Measurements from ENCODE around the gene ZBTB46.
"Not testable (repeated sequence)": the region's sequence is repeated elsewhere in the genome, so short reads cannot be mapped to it uniquely, and the experiment has no call there.

Gene ZBTB46, protein sequence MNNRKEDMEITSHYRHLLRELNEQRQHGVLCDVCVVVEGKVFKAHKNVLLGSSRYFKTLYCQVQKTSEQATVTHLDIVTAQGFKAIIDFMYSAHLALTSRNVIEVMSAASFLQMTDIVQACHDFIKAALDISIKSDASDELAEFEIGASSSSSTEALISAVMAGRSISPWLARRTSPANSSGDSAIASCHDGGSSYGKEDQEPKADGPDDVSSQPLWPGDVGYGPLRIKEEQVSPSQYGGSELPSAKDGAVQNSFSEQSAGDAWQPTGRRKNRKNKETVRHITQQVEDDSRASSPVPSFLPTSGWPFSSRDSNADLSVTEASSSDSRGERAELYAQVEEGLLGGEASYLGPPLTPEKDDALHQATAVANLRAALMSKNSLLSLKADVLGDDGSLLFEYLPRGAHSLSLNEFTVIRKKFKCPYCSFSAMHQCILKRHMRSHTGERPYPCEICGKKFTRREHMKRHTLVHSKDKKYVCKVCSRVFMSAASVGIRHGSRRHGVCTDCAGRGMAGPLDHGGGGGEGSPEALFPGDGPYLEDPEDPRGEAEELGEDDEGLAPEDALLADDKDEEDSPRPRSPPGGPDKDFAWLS

DNA sequence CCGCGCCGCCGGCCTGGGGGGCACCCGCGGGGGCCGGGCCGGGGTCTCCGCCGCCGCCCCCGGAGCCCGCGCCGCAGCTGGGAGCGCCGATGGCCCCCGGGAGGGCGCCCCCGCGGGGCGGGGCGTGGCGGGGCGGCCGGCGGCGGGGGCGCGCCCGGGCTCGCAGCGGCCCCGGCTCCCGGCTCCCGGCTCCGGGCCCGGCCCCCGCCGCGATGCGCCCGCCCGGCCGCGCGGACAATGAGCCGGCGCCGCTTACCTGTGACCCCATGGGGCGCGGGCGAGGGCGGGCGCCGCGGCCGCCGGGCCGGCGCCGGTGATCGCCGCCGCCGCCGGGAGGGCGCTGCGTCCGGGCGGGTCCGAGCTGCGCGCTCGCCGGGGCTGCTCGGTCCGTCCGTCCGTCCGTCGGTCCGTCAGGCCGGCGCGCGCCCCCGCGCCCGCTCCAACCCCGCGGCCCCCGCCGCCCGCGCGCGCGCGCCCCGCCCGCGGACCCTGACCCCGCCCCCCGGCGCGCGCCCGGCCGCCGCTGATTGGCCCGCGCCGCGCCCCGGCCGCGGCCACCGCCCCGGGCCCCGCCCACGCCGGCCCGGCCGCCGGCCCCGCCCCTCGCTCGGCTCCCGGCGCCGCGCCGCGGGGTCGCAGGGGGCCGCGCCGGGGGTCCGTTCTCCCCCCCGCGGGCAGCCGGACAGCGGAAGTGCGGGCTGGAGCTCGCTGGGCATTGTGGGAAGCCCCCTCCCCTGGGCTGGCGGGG lies at the start of gene ZBTB46:
ZBTB46 (minus strand) TSS at position 424 of the 748 bp plus-strand sequence. CDS start 40,507 bp downstream, outside the sequence.
- no peak for DNase-seq

DNA sequence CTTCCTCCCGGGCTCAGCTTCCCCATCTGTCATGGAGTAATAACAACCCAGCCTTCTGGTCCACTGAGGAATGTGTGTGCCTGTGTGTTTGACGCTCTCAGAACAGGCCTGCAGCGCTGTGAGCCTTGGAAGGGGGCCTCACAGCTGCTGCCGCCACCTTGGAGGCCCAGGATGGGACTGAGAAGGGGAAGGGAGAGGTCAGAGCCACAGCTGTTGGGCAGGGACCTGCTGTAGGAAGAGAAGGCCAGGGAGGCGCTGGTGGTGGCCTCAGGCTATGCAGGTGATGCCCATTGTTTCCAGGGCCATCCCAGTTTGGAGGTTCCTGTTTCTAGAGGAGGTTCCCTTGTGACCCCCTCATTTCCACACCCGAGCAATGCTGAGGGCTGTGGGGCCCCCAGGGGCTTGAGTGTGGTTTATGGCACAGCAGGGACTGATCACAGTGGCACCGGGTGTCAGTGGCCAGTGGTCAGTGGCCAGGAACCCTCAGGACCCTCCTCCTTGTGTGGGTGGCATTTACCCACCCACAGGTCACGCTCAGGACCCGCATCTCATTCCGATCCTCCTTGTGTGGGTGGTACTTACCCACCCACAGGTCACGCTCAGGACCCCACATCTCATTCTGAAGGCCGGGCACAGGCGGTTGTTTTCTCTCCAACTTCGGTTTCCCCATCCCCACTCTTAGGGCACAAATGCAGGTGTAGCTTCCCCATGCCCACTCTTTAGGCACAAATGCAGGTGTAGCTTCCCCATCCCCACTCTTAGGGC lies 48.0 kb upstream of the ZBTB46 start:
- no peak for DNase-seq

DNA sequence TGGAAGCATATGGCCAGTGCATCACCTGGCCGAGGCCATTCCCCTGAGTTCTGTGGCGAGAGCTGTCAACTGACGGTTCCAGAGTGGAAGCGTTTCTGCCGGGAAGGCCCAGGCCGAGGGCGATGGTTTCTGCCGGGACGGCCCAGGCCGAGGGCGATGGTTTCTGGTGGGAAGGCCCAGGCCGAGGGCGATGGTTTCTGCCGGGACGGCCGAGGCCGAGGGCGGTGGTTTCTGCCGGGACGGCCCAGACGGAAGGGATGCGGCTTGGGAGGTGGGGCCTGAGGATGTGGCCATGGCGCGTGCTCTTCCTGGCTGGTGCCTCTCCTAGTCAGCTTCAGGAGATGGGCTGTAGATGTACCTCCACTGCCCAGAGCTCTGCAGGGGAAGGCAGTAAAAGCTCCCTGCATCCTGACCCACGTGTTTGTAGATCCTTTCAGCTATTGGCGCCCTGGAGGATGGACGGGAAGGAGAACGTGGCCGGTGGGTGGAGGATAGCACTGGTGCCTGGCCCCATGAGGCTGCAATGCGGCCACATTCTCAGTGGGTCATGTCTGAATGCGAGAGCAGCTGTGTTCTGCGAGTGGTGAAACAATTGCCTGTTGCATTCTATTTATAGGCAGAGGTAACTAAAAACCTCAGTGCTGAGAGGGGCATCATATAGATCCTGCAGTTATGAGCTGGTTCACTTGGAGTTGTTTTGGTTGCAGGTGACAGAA lies 46.8 kb upstream of the ZBTB46 start:
- DNase-seq: no peak

DNA sequence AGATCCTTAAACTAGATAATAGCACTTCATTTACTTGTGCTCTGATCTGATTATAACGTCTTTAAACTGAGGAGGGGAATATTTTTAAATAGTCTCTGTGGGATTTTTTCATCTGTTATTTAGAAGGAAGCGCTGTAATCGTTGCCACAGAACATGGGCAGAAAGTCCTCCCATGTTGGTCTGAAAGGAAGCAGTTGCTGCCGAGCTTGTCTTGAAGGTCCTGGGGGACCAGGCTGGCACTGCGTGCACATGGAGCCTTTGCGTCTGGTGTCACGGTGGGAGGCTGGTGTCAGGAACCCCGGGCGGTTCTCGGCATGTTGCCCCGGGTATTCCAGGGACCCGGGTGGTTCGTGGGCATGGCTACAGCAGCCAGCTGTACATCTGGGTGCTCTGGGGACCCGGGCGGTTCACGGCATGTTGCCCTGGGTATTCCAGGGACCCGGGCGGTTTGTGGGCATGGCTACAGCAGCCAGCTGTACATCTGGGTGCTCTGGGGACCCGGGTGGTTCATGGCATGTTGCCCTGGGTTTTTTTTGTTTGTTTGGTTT lies 45.5 kb upstream of the ZBTB46 start:
- no peak for DNase-seq

DNA sequence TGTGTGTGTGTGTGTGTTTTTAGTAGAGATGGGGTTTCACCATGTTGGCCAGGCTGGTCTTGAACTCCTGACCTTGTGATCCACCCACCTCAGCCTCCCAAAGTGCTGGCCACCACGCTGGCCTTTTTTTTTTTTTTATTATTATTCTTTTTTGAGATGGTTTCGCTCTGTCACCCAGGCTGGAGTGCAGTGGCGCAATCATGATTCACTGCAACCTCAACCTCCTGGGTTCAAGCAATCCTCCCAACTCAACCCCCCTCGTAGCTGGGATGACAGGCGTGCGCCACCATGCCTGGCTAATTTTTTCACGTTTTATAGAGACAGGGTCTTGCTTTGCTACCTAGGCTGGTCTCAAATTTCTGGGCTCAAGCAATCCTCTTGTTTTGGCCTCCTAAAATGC lies 43.2 kb upstream of the ZBTB46 start:
- DNase-seq: not testable (repeated sequence)

DNA sequence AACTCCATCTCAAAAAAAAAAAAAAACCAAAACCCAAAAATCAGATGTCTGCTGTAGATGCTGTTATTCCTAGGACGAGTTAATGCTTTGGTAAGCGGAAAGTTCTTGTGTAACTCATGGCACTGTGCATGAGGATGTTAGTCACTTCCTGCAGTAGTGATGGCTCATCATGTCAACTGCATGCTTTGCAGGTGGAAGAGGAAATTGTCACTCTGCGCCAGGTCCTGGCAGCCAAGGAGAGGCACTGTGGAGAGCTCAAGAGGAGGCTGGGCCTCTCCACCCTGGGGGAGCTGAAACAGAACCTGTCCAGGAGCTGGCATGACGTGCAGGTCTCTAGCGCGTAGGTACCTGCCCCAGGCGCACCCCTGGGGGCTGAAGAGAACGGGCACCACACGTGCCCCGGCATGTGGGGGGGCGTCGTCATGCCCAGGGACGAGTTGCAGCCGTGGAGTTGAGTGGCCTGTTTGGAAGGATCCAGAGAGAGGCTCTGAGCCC lies 42.5 kb upstream of the ZBTB46 start:
- peak; percentile 35 for DNase-seq

DNA sequence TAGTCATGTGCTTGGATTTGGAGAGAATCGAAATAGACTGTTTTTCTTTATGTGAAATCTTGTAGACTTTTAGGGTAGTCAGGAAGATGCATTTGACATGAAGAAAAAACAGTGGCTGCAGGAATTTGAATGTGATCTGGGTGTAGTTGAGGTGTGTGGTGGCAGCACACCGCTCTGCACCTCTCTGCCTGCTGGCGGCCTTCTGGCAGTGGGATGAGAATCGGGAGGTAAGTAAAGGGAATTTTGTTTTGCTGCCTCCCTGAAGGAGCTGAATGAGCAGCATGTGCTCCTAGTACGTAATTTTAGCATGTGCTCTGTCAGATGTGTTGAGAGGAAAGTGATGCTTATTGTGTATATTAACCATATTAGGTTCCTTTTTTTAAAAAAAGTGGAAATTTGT lies 37.2 kb upstream of the ZBTB46 start:
- no peak for DNase-seq

DNA sequence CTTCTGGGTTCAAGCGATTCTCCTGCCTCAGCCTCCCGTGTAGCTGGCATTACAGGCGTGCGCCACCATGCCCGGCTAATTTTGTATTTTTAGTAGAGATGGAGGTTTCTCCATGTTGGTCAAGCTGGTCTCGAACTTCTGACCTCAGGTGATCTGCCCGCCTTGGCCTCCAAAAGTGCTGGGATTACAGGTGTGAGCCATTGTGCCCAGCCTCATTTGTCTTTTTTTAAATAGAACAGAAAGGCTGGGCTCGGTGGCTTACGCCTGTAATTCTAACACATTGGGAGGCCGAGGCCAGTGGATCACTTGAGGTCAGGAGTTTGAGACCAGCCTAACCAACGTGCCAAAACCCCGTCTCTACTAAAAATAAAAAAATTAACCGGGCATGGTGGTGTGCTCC lies 36.0 kb upstream of the ZBTB46 start:
- not testable (repeated sequence) for DNase-seq

DNA sequence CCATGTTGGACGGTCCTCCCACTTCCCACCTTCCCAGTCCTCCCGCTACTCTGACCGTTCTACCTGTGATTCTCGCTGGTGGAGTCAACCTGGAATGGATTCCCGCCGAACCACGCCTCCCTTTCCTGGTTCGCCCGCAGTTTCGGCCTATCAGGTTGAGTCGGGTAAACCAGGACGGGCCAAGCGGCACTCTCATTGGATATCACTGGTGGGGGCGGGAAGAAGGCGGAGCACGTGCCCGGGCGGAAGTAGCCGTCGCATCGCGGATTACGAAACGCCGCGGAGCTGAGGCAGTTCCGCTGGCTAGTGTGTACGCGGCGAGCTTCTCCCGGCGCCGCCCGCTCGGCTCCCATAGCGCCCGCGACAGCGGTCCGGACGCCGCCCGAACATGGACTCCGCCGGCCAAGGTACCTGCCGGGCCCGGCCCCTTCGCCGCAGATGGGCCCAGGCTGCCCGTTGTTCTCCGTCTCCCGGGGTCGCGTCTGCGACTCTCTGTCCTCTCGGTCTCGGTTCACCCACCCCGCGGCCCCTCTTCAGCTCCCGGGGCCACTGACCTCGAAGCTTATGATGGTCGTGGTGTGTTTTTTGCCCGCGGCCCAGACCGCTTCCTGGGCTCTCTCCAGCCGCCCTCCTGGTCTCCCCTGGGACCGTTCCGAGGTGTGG lies 34.0 kb upstream of the ZBTB46 start, which contains the start of gene TPD52L2:
TPD52L2 (plus strand) TSS at position 293 of the 663 bp plus-strand sequence; CDS start at position 389, 96 bp downstream.
- peak; percentile 97 for DNase-seq

DNA sequence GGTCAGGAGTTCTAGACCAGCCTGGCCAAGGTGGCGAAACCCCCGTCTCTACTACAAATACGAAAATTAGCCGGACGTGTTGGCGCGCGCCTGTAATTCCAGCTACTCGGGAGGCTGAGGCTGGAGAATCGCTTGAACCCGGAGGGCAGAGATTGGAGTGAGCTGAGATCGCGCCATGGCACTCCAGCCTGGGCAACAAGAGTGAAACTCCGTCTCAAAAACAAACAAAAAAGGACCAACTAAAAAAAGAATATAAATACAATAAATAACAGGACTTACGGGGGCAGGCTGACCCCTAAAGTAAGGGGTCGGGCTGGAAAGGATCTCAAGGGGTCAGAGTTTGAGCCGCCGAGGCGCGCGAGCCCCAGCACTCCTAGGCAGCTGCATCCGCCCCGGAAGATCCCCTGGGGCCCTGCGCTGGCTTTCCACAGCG lies 33.5 kb upstream of the ZBTB46 start:
- no peak for DNase-seq

DNA sequence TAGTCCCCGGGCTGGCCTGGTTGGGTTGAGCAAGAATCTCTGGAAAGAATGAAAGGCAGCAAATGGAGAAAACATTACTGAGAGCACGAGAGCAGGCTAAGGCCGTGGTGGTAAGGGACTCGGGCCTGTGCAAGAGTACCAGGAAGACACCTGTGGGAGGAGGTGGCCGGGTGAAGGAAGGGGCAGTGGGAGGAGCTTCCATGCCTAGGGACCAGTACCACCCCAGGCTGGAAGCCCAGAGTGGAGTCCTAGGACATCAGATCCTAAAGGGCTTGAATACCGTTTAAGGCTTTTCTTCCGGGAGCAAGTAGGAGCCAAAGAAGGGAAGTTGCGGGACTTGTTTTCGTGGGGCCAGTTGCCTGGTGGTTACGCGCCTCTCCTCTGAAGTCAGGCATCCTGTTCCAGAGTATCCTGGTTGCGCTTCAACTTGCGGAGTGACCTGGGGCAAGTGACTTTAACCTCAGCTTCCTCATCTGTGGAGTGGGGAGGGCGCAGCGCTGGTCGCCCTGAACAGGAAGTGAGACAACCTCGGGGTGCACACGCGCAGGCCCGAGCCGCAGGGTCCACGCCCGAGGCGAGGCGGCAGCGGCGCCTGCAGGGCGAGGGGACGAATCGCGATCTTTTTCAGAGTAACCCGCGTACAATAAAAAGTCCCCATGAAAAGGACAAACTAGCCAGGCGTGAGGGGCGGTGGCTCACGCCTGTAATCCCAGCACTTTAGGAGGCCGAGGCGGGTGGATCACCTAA lies 32.9 kb upstream of the ZBTB46 start:
- peak; percentile 72 for DNase-seq

DNA sequence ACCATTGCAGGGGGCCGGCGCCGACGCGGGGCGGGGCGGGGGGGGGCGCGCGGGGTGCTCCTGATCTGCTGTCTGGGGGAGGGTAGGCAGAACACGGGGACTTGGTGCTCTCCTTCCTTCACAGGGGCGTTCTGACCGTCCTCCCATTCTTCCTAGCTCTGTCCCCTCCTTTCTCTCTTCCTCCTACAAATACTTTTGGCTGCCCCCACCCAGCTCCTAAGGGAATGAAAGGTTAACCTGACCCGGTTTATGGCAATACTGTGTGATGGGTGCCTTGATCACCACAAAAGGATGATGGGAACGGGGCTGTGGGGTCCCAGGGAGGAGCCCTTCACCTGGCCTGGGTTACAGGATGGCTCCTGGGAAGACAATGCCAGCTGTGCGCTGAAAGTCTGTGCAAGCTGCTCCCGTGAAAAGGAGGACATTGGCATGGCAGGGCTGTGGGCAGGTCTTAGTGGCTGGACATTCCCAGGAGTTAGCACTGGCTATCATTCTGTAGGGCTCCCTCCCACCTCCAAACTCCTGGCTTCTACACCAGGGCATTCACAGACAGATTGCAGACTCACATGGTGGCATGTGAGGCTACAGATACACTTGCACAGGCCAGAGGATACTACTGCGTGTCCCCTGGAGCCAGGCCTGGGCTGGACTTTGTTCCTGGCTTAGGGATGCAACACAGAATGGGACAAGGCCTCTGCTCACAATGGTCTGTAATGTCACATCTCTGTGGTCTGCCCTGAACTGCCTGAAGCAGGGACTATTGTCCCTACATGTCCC lies 32.1 kb upstream of the ZBTB46 start:
- no peak for DNase-seq

DNA sequence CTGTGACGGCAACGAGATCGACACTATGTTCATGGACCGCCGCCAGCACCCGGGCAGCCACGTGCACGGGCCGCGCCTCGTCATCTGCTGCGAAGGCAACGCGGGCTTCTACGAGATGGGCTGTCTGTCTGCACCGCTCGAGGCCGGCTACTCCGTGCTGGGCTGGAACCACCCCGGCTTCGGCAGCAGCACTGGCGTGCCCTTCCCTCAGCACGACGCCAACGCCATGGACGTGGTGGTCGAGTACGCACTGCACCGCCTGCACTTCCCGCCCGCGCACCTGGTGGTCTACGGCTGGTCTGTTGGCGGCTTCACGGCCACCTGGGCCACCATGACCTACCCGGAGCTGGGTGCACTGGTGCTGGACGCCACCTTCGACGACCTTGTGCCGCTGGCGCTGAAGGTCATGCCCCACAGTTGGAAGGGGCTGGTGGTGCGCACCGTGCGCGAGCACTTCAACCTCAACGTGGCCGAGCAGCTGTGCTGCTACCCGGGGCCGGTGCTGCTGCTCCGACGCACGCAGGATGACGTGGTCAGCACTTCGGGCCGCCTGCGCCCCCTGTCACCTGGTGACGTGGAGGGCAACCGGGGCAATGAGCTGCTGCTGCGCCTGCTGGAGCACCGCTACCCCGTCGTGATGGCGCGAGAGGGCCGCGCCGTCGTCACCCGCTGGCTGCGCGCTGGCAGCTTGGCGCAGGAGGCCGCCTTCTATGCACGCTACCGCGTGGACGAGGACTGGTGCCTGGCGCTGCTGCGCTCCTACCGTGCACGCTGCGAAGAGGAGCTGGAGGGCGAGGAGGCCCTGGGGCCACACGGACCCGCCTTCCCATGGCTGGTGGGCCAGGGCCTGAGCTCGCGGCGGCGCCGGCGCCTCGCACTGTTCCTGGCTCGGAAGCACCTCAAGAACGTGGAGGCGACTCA lies 31.2 kb upstream of the ZBTB46 start:
- DNase-seq: no peak

DNA sequence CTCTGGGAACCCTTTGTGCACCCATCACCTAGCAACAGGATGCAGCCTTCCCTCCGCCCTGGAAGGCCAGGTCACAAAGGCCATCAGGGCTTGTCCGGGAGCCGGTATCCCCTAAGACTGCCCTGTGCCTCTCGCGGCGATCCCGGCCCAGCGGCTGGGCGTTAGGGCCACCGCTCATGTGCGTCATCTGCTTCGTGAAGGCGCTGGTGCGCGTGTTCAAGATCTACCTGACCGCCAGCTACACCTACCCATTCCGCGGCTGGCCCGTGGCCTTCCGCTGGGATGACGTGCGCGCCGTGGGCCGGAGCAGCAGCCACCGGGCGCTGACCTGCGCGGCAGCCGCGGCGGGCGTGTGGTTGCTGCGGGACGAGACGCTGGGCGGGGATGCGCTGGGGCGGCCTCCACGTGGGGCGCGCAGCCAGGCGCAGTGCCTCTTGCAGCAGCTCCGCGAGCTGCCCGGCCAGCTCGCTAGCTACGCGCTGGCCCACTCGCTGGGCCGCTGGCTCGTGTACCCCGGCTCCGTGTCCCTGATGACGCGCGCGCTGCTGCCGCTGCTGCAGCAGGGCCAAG lies 30.4 kb upstream of the ZBTB46 start, which contains the start of gene ABHD16B:
ABHD16B (plus strand) TSS at position 134 of the 570 bp plus-strand sequence; CDS start at position 177, 43 bp downstream.
- no peak for DNase-seq

DNA sequence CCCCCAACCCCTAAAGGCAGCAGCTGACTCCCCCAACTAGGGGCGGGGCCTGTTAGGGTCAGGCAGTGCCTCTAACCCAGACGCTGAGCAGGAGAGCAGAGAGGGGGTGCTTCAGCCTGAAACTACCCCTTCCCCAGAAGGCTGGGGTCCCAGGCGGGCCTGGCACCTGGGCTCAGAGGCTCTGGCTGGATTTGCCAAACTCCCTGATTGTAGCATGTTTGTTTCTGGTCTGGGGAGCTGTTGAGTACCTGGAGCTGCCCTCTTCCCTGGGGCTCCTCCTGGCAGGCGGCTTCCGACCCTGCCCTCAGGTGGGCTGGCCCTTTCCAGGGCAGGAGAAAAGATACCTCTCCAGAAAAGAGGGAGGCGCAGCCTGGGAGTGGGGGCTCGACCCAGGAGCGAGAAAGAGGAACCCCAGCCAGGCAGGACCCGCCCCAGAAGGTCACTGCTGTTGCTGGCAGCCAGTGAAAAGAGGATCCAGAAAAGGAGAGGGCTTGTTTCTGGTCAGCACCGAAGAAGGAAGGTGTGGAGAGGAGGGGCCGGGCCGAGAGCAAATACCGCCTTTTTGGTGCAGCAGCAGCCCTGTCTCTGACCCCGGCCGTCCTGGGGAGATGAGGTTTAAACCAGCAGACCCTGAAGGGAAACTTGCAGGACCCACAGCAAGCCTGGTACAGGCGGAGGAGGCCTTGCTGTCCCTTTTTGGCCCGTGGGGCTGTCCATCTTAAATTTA lies 29.4 kb upstream of the ZBTB46 start:
- no peak for DNase-seq

DNA sequence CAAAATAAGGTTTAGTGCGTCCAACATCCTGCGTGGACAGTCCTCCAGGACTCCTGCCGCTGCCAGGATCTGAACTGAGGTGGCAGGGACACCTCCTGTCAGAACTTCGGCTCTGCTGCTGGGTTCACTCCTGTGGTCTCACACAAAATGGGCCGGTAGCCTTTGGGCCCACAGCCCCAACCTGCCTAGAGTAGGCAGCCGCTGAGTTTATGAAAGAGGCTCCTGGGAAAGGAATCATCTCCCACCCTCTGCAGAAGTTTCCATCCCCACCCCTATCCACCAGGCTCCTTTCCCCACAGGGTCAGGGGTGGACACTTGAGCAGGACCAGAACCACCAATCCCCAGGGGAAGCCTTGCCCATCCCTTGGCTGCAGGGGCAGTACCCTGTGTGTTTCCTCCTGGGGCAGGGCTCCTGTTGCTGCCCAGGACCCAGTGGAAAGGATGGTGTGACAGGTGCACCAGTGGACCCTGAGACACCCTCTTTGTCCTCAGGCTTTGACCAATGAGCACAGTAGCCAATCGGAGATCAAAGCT lies 28.2 kb upstream of the ZBTB46 start:
- DNase-seq: no peak

Data from activated naive CD4-positive, alpha-beta T cell treated with anti-CD3 and anti-CD28 coated beads, Interleukin-2, amount 50 U/mL, for 16 hours (primary cell).